Coronary artery (tissue), 2 donors: ENCODE results near the gene HBS1L.
"Not testable (repeated sequence)": the region's sequence is repeated elsewhere in the genome, so short reads cannot be mapped to it uniquely, and the experiment has no call there.

Source experiments
- DNase-seq: peaks from one replicate; pipeline ENCODE4 v3.0.0-alpha.2; 2017; ENCODE audit warnings: low spot score
- H3K27ac ChIP-seq, 2 donors: fragments of 200-600 bp; sonication (generic); one replicate each; pipeline ENCODE4 v1.5.1; 2016 to 2019
- H3K4me3 ChIP-seq: fragments of 200-600 bp; sonication (generic); 2 replicates; pipeline ENCODE4 v1.5.1; 2016; ENCODE audit warnings: mild to moderate bottlenecking, moderate library complexity
- TF ChIP-seq, protein P1 (sequence below): fragments of 200-600 bp; sonication (generic); IDR thresholded peaks from one replicate; pipeline ENCODE4 v1.5.1; 2019; ENCODE audit warnings: antibody characterized with exemption

HBS1L gene

DNA sequence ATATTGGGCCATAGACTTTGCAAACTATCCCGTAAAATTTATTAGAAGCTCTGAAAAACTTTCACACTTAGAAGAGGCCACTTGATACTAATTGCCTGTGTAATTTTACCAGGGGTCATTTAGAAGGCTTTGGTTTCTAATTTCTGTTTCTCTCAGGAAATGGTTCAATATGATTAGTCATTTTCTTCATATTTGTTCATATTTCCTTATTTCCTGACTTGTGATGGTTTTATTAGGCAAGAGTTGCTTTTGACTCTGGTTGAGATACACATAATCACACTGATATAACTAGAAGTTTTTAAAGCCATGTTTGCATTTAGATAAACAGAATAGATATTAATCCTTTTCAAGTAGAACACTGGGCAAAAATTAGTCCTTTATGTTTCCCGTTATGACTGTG lies 11.8 kb upstream of the HBS1L start:
- no peak for DNase-seq
- TF ChIP-seq, protein P1, sequence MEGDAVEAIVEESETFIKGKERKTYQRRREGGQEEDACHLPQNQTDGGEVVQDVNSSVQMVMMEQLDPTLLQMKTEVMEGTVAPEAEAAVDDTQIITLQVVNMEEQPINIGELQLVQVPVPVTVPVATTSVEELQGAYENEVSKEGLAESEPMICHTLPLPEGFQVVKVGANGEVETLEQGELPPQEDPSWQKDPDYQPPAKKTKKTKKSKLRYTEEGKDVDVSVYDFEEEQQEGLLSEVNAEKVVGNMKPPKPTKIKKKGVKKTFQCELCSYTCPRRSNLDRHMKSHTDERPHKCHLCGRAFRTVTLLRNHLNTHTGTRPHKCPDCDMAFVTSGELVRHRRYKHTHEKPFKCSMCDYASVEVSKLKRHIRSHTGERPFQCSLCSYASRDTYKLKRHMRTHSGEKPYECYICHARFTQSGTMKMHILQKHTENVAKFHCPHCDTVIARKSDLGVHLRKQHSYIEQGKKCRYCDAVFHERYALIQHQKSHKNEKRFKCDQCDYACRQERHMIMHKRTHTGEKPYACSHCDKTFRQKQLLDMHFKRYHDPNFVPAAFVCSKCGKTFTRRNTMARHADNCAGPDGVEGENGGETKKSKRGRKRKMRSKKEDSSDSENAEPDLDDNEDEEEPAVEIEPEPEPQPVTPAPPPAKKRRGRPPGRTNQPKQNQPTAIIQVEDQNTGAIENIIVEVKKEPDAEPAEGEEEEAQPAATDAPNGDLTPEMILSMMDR: no peak
- no peak overlapping the region for H3K4me3 ChIP-seq
- H3K27ac ChIP-seq: no peak overlapping the region

DNA sequence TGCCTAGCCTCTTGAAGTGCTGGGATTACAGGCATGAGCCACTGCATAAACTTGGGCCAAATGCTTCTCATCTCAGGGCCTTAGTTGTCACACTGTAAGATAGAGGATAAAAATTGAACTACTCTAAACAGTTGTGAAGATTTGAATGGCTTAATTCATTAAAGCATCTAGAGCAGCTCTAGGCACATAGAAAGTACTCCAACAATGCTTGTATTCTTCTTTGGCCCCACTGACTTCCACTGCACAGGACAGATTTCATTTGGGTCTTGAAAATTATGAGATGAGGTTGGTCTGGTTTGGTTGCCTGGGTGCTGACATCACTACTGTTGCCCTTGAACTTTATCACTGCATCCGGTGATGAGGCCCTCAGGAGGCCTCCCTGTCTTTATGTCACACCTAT lies 10.0 kb upstream of the HBS1L start:
- DNase-seq: no peak
- Histone ChIP-seq H3K4me3 (no peak overlapping the region), H3K27ac (no peak overlapping the region)
- TF ChIP-seq, protein P1: no peak

DNA sequence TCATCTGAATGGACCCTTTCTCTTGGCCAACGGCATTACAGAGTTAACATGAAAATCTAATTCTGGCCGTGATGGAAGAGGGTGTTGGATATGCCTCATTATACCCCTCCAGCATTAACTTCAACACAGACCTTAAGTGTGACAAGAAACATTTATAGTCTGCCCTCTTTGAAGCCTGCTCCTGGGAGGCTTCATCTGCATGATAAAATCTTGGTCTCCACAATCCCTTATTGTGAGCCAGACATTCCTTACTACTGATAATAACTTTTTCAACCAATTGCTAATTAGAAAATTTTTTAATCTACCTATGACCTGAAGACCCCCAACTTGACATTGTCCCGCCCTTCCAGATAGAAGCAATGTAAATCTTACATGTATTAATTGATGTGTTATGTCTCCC lies 9.3 kb upstream of the HBS1L start:
- no peak for DNase-seq
- H3K4me3 ChIP-seq: no peak overlapping the region
- H3K27ac ChIP-seq: no peak overlapping the region
- TF ChIP-seq, protein P1: no peak

GRCh38 chr6:135062735-135063134 lies 8.1 kb upstream of the HBS1L start:
- TF ChIP-seq, protein P1: no peak

GRCh38 chr6:135060076-135060475 lies 5.5 kb upstream of the HBS1L start:
- no peak overlapping the region for H3K4me3 ChIP-seq
- TF ChIP-seq, protein P1: no peak

More at GRCh38 chr6:135062735-135063134, 8.1 kb upstream of the HBS1L start:
- Histone ChIP-seq H3K4me3 (no peak overlapping the region), H3K27ac (no peak overlapping the region)
- no peak for DNase-seq

DNA sequence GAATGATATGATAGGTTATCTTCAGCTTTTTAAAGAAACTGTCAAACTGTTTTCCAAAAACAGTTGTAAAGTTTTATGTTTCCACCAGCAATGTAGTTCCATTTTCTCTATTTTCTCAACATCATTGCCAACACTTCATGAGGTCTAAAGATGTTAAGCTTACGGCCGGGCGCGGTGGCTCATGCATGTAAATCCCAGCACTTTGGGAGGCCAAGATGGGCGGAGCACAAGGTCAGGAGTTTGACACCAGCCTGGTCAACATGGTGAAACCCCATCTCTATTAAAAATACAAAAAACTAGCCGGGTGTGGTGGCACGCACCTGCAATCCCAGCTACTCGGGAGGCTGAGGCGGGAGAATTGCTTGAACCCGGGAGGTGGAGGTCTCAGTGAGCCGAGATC lies 3.7 kb upstream of the HBS1L start:
- not testable (repeated sequence) for DNase-seq, H3K27ac ChIP-seq, H3K4me3 ChIP-seq

More at GRCh38 chr6:135060076-135060475, 5.5 kb upstream of the HBS1L start:
- H3K27ac ChIP-seq: no peak overlapping the region
- DNase-seq: no peak

GRCh38 chr6:135056632-135057031 lies 2.0 kb upstream of the HBS1L start:
- Histone ChIP-seq H3K27ac (no peak overlapping the region), H3K4me3 (no peak overlapping the region)
- TF ChIP-seq, protein P1: no peak
- DNase-seq: no peak

DNA sequence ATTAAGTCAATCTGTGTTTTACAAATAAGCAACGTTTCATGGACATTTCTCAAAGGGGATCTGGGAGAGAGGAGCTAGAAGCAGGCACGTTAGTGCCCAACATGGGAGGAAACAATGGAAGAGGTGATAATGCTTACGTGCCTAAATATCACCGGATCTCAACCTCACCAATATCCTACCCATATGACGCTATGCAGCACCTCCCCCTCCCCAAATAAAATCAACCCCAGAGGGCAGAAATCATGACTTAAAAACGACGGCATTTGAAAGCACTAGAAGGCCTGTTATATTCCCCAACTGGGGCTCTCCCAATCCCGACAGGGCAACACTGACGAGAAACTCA lies 425 bp downstream of the HBS1L start:
- DNase-seq: no peak
- TF ChIP-seq, protein P1: no peak
- H3K4me3 ChIP-seq: peak overlapping the region; percentile 74
- peak overlapping the region; percentile 85 to 87 for H3K27ac ChIP-seq
